Astrocyte of the cerebellum (primary cell): ENCODE data around the gene ATXN7L2.

Source experiments
- DNase-seq: peaks from one replicate; pipeline ENCODE4 v3.0.0-alpha.2; 2011; ENCODE audit warnings: low read depth
- H3K4me3 ChIP-seq: 2 replicates; pipeline ENCODE4 v1.5.1; 2011; ENCODE audit warnings: mild to moderate bottlenecking, low read depth, low read length, moderate library complexity
- CTCF ChIP-seq: IDR thresholded peaks from 2 replicates; pipeline ENCODE4 v1.5.1; 2012; ENCODE audit warnings: low read length, low read depth, moderate library complexity, mild to moderate bottlenecking; ENCODE audit errors: missing control alignments
- in situ Hi-C: cut with HindIII; loops from 2 replicates; pipeline ENCODE4 v1.10.0; 2017; ENCODE audit warnings: low sequenced_read_pairs

The ATXN7L2 gene

GRCh38 chr1:109534307-109534858 lies 50.7 kb downstream of the ATXN7L2 start:
- TF ChIP-seq CTCF: no peak
- no peak for DNase-seq
- no peak overlapping the region for H3K4me3 ChIP-seq
- in situ Hi-C loops: loop anchor here (10.0 kb wide), 1 partner anchor 110 kb away; no protein-coding TSS in a partner anchor

- no peak for TF ChIP-seq CTCF
- no peak overlapping the region for H3K4me3 ChIP-seq
- in situ Hi-C loops: loop anchor here (5.0 to 10.0 kb wide), 3 partner anchors 43 to 232 kb away; partner anchors contain the start of gene CYB561D1
- no peak for DNase-seq
These were observed 51.8 kb downstream of the ATXN7L2 start for GRCh38 chr1:109535481-109535880.

- in situ Hi-C loops: loop anchor here (5.0 to 10.0 kb wide), 3 partner anchors 44 to 231 kb away; partner anchors contain the start of gene CYB561D1
- no peak for DNase-seq
- no peak overlapping the region for H3K4me3 ChIP-seq
- no peak for TF ChIP-seq CTCF
These were observed 52.3 kb downstream of the ATXN7L2 start for GRCh38 chr1:109535971-109536491.

- DNase-seq: no peak
- TF ChIP-seq CTCF: no peak
- in situ Hi-C loops: loop anchor here (5.0 to 10.0 kb wide), 3 partner anchors 45 to 230 kb away; partner anchors contain the start of gene CYB561D1
- no peak overlapping the region for H3K4me3 ChIP-seq
These were observed 53.9 kb downstream of the ATXN7L2 start for GRCh38 chr1:109537450-109538178.

GRCh38 chr1:109538827-109539555 lies 55.3 kb downstream of the ATXN7L2 start:
- DNase-seq: no peak
- no peak for TF ChIP-seq CTCF
- in situ Hi-C loops: loop anchor here (5.0 to 10.0 kb wide), 3 partner anchors 47 to 228 kb away; partner anchors contain the start of gene CYB561D1
- no peak overlapping the region for H3K4me3 ChIP-seq

- no peak within 1 kb of the TSS for H3K4me3 ChIP-seq
- TF ChIP-seq CTCF: no peak
- no peak for DNase-seq
- in situ Hi-C loops: loop anchor here (5.0 to 10.0 kb wide), 4 partner anchors 47 to 228 kb away; partner anchors contain the start of gene CYB561D1
These were observed 56.0 kb downstream of the ATXN7L2 start, which contains the start of gene GPR61 for GRCh38 chr1:109539676-109540075. Gene GPR61 (plus strand): TSS chr1:109539872. CDS start chr1:109543023, 3,151 bp downstream.
